Stimulated activated CD4-positive, alpha-beta T cell treated with anti-CD3 and anti-CD28 coated beads, Interleukin-12 subunit alpha, Interleukin-12 subunit beta, amount 100 ng/mL, for 4 hours (primary cell): Measurements from ENCODE around the gene ATP6V0E1.

ENCODE experiments used
- DNase-seq: peaks from one replicate; pipeline ENCODE4 v3.0.0-alpha.2; 2020

ATP6V0E1 gene

DNA sequence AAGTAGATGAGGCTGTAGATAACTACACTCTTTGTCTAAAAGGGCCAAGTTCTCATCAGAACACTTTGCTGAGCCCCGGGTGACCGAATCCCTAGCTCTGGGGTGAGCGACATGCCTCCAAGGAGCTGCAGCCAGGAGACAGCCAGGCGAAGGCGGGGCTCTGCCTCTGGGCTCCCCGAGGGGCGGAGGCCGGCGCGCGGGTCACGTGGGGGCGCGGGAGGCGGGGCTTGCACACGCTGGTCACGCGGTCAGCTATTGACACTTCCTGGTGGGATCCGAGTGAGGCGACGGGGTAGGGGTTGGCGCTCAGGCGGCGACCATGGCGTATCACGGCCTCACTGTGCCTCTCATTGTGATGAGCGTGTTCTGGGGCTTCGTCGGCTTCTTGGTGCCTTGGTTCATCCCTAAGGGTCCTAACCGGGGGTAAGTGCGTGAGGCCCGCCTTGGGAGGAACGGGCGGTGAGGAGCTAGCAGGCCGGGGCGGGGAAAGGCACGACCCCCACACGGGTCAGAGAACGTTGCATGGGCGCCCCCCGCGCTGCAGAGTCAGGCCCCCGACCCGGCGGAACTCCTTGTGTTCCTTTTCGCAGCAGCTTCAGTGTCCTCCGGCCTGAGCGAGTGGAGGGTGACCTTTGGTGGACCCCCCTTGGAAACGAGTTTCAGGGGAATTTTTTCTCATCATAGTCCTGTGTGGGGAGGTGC lies at the start of gene ATP6V0E1:
Gene ATP6V0E1 (plus strand): TSS at position 230 of the 702 bp plus-strand sequence. CDS start 90 bp downstream, at position 320.
- peak; percentile 94 for DNase-seq

DNA sequence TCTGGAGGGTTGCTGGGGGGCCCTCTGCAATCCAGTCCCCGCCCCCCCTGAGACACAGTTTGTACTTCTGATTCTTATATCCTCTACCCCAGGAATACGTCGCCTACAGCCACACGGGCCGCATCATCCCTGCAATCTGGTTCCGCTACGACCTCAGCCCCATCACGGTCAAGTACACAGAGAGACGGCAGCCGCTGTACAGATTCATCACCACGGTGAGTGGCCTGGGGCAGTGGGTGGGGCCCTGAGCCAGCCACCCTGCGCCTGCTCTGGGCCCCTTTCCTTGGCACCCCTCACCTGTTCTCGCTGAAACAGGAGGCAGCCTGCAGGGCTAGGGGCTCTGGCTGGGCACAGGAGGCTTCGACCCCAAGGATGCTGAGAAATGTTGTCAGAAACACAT lies 48.5 kb upstream of the ATP6V0E1 start:
- no peak for DNase-seq

DNA sequence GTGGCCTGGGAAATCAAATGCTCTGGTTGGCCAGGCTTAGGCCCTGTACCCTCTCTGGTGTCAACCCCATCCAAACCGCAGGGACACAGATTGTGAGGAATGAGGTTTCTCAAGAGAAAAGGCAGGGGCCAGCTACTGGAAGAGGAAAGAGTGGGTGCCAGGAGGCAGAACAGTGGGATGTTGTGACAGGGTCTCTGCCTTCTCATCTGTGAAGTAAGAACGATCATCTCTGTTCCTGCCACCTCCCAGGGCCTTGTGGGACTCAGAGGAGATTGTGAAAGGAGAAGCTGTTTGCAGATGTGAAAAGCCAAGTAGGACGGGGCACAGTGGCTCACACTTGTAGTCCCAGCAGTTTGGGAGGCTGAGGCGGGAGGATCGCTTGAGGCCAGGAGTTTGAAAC lies 47.2 kb upstream of the ATP6V0E1 start:
- no peak for DNase-seq

DNA sequence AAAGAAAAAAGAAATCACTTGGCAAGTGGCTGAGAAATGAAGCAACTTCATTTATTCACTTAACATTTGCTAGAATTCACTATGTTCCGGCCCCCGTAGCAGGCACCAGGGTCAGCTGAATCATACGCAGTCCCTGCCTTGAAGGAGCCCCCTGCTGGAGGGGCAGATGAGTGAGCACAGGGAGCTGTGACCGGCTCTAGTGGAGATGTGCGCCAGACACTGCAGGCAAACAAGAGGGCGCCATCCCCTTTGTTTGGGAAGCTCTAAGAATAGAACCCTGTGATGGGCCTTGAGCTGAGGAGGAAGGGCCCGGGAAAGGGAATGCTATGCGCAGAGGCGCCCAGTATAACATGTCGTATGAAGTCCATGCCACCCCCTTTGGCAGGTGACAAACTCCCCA lies 44.5 kb upstream of the ATP6V0E1 start:
- no peak for DNase-seq

DNA sequence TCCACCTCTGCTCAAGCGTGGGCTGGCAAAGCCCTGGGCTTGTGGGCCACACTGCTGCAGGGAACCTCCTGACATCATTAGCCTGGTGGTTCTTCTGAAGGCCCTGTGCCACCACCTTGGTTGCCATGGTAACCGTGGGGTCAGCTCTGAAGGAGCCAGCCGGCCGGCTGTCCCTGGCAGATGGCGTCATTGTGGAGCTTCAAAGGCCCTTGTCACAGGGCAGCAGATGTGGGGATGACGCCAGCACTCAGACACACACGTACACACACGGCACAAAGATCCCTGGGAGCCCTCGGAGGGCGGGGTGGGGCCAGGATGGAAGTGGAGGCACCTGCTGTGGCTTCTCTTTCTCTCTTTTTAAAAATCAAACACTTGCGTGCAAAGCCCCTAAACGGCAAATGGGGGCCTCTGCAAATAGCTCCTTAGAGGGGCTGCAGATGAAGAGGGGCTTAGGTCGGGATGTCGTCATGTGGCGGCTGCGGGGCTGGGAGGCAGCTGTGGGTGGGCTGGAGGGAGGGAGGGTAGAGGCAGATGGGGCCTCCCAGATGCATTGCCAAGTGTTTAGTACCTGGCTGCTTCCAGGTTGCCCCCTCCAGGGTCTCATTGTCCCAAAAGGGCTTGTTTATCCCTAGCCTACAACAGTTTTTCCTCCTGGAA lies 43.8 kb upstream of the ATP6V0E1 start:
- DNase-seq: no peak

DNA sequence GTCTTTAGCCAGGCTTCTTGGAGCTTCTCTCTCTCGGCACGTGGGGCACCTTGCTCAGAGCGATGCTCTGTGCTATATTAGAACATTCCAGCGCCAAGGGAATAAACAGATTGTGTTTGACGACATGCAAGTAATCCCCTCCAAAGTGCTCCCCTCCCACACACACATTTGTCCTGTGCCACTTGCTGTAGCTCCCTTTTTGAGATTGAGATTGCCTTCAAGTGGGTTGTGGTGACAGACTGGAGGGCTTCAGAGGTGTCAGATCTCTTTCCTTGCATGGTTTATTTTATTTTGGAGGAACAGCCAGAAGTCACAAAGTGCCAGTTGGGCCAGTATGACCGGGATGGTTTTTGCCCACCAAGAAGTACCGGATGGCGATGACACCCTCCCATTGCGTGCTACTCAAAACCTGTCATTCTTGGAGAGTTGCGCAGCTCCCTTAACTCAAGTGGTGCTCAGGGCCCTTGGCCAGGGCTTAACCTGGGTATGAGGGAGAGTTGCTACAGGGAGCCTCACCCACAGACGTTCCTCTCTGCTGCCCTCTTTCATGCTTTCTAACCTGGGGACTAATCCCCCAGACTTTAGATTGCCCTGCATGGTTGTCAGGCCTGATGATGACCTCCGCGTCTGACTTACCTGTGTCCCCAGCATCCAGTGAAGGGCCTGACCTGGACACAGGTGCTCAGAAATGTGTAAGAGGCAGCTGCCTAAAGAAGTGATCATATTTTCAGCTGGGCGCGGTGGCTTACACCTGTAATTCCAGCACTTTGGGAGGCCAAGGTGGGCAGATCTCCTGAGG lies 43.1 kb upstream of the ATP6V0E1 start:
- no peak for DNase-seq

DNA sequence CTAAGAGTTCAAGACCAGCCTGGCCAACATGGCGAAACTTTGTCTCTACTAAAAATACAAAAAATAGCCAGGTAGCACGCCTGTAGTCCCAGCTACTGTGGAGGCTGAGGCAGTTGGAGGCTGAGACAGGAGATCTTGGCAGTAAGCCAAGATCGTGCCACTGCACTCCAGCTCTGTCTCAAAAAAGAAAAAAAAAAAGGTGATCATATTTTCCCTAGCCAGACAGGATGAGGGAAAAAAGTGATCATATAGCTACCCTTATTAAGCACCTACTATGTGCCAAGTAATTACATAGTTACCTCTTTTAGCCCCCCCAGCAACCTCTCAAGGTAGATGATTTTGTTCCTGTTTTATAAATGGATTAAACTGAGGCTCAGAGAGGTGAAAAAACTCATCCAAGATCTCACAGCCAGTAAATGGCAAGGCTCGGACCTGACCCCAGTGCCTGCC lies 42.5 kb upstream of the ATP6V0E1 start:
- DNase-seq: no peak

DNA sequence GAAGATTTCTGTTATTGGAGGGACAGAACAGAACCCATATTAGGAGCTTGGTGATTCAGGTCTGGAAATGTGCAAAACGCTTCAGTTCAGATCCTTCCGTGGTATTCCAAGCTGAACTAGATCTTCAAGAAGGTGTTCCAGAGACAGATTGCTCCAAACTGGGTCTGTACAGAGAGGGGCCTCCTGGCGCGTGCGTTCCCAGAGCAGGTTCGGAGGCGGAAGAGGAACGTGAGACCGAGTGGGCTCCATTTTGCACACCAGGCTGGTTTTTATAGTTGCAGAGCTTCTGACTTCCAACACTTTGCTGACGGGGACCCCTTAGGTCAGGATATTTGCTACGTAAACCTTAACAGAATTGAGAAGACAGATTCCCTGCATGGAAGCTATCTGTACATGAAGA lies 41.0 kb upstream of the ATP6V0E1 start:
- DNase-seq: no peak

DNA sequence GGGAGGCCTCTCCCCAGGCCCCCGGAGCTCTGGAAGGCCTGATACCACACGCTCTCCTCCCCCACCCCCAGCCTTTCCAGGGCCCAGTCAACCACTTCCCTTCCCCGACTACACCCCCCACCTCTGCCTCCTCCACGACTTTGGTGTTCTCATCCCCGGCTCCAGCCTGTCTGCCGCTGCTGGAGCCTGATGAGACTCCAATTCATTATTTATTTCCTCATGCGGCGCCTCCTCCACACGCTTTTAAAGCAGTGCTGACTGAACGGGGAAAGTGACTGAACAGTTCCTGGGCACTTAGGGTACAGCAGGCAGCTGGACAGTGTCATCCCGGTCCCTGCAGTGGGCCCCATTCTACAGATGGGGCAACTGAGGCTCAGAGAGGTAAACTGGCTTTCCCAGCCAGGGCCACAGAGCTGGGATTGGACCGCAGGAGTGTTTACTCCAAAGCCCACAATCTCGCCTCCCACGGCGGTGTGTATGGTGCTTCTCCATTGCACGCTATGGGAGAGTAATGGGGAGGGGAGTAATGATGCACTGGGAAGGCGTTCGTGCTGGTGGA lies 40.2 kb upstream of the ATP6V0E1 start:
- DNase-seq: no peak

DNA sequence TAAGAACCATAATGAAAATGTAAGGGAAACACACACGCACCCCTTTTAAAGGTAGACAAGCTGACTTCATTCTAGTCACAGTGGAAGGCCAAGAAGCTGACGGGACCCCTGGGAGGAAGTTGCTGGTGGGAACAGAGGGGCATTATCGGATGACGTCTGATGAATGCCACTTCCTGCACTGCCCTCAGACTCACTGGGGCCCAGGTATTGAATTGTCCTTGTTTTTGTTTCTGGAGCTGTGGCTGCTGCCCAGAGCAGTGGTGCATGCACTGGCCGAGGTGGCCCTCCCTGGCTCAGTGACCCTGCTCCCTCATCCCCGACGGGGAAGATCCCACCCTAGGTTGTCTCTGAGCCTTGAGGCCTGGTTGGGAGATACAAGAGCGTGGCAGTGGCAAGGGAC lies 39.7 kb upstream of the ATP6V0E1 start:
- no peak for DNase-seq

DNA sequence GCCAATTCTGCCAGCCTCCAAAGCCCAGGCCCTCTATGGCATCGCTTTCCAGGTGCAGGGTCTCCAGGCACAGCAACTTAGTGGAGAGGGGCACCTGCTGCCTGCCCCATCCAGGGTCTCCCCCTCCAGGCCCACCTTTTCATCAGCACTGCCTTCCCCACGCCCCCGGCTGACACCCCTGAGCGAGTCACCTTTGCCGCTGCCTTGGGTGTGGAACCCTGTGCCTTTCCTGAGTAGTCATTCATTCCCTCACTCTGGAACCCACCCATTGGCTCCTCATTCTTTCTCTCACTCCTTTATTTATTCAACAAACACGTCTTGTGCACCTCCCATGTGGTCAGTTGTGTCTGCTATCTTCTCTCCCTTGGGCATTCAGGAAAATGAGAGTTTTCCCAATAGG lies 38.8 kb upstream of the ATP6V0E1 start:
- no peak for DNase-seq

DNA sequence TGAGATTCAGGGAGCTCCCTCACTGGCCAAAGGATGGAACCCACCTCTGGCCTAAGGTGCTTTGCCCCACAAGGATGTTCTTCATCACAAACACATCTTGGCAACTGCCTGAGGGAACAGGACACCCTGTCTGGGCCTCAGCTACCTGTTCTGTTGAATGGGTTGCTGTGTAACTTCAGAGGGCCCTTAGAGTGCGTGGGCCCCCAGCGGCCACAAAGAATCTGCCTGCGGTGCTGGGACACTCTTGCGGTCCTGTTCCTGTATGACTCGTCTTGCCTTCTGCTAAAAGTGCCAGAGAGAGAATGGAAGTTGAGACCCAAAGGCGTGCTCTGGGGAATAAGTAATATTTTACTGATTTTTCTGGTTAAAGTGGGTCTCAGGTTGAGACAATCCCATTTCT lies 38.4 kb upstream of the ATP6V0E1 start:
- DNase-seq: no peak

DNA sequence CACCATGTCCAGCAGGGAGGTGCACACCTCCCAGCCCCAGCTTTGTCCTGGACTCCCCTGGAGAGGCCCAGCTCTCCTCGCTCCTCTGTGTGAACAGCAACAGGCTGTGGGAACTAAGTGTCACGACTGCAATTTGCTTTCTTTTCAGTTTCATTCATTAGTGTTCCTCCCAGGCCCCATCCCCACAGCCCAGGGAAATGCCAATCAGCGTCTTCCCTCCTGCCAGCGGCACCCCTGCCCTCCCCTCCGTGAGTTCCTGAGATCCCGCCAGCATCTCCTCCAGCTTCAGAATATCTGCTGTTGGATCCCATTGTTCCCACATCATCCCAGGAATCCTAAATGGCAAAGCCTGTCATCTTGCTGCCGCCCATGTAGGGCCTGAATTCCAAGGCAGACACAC lies 37.4 kb upstream of the ATP6V0E1 start:
- no peak for DNase-seq

DNA sequence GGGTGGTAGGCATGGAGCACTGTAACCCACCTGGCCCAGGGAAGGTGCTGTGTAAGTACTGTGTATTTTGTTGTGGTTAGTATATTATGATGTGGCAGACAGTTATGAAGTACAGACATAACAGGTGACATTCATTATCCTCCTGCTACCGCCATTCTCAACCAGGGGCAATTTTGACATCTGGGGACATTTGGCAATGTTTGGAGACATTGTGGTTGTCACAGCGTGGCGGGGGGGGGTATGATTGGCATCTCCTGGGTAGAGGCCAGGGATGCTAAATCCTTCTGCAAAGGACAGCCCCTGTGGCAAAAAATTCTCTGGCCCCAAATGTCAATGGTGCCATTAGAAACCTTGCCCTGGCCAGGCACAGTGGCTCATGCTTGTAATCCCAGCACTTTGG lies 34.1 kb upstream of the ATP6V0E1 start:
- DNase-seq: no peak

DNA sequence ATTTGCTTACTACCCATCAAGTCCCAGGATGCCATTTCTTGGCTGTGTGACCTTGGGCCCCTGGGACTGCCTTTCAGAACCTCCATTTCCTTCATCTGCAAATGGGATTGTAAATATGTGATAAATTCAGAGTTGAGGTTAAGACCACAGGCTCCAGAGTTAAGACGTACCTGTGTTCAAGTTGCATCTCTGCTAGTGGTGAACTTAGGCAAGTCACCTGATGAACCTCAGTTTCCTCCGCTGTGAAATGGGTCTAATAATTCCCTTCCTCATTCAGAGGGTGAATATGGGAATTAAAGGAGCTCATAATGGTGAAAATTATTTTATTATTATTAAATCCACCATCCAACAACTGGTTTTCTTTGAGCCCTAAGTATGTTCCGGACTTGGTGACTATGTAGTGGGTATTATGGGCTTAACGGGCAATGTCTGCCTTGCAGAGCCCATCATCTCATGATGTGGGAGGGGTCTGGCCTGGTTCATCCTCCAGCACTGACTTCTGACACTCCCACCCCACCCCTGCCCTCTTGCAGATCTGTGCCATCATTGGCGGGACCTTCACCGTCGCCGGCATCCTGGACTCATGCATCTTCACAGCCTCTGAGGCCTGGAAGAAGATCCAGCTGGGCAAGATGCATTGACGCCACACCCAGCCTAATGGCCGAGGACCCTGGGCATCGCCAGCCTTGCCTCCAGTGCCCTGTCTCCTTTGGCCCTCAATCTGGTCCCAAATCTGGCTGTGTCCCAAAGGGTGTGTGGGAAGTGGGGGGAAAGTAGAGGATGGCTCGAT lies 33.2 kb upstream of the ATP6V0E1 start:
- no peak for DNase-seq

DNA sequence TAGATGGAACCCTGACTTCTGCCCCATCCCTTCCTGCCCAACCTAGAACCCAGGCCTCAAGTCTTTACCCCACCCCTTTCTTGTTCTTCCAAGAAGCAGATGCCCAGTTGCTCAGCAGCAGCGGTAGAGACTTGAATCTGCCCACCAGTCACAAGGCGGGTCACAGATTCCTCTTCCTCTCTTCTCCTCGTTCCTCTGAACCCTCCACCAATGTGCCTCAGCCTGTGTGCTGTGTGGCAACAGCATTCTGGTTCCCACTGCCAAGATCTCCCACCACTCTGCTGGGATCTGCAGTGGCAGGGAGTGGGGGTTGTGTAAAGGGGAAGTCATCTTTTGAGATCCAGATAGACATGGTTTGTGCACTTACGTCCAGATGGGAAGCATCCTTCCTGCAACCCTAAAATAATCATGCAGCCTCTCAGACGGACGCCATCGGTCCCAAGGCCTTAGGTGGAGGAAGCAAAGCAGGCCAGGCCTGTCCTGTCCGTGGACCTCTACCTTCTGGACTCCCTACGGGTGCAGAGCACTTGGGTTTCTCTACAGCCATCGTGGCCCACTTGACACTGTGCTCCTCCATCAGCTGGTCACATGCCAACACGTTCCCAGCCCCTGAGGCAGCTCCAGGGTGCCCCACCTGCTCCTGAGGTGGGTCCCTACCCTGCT lies 32.1 kb upstream of the ATP6V0E1 start:
- no peak for DNase-seq

DNA sequence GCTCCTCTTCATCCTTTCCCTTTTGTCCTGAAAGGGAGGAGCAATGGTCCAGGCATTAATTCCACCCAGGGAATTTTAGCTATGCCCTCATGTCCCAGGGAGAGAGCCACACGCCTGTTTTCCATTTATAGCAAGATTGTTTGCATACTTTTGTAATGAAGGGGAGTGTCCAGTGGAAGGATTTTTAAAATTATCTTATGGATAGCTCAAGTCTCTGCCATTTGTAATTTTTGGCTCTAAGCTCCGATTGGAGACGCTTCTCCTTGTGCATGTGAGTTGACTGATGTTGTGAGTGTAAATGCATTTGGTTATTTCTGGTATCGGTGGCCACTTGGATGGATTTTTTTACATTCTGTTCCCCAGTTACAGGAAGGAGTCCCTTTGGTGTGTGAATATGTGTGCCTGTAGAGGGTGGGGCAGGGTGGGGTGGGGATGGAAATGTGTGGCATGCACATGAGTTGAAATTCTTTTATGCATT lies 31.5 kb upstream of the ATP6V0E1 start:
- no peak for DNase-seq

DNA sequence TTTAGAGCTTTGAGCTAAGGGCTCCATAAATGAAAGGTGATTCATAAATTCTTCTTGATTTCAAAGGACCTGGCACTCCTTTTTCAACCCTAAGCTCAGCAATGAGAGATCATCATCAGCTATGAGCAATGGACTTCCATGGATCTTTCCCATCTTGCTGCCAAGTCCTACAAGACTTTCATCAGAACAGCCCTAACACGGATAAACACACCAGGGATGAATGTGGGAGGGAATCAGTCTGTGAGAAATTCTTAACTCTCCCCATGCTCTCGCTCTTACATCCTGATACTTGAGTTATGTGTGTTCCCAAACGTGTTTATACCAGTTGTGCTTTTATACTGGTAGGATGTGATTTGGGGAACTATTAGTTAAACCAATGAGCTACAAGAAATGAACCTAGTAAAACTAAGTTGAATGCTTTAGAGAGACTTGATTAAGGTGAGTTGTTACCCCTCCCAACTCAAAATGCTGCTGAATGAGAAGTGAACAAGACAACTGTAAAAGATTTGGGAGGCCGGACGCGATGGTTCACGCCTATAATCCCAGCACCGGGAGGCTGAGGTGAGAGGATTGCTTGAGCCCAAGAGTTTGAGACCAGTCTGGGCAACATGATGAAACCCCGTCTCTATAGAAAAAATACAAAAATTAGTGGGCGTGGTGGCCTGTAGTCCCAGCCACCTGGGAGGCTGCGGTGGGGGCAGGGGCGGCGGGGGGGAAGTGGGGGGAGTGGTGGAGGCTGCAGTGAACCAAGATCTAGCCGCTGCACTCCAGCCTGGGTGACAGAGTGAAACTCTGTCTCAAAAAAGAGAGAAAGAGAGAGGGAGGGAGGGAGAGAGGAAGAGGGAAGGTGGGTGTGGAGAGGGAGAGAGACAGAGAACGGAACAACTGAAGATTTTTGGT lies 29.5 kb upstream of the ATP6V0E1 start:
- no peak for DNase-seq

DNA sequence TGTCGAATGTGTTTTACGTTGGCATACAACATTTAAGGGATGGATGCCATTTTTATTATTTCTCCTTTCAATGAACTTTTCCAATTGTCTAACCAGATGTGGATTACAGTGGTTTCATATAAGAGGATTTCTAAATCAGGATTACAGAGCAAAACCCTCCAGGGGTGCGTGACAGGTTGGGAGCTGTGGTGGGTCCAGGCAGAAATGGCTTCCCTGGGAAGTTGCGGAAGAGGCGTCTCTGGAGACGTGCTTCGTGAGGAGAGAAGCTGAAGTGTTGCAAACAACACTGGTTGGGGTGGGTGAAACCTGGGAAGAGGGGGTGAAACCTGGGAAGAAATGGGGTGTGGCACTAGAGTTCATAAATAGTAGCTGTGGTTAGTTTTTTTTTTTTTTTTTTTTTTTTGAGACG lies 28.8 kb upstream of the ATP6V0E1 start:
- no peak for DNase-seq

DNA sequence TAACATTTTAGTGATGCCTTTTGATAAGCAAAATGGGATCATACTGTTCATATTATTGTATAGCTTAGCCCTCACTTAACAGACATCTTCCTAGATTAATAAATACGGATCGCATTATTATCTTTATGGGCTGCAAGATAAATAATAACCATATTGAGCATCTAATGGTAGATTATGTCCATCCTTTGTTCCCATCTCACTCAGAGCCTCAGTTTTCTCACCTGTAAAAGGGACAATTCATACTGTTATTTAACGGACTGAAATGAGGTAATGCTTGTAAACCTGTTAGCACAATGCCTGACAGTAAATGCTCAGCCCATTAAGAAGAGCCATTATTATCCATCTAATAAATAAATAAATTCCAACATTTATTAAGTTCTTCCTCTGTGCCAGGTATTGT lies 27.3 kb upstream of the ATP6V0E1 start:
- DNase-seq: no peak

DNA sequence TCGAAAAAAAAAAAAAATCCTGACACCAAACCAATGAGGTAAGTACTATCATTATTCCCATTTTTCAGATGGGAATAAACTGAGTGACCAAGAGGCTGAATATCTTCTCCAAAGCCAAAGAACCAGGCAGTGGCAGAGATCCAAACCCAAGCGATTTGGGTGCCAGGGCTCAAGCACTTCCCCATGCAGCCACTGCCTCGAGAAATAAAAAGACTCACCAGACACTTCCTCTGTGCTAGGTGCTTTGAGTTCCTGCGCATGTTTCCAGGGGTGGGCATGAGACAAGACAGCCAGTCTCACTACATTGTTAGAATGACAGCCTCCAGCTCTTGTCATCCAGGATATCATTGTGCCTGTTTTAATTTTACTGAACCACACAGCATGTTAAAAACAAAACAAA lies 26.6 kb upstream of the ATP6V0E1 start:
- DNase-seq: no peak
